ENCODE data around the gene NALCN. TPM values are rescaled to one million over a fixed set of nuclear protein-coding genes. Genes with fewer than 3 reads are reported as not detected.

Gene NALCN
- total and polyA plus RNA-seq, 2 experiments from 2014 or later: 0.33 to 0.57 TPM

GRCh38 chr13:101217086-101217485 is 199.2 kb downstream of the NALCN start:
- H4K20me1 ChIP-seq (ENCODE audit: insufficient read depth, poor library complexity, severe bottlenecking): no peaks in the 10 kb centered on the region
- no peak for DNase-seq (ENCODE audit: low spot score)
- no peaks in the 10 kb centered on the region for H3K27me3 ChIP-seq
- no peak overlapping the region for H2AFZ ChIP-seq
- H3K79me2 ChIP-seq: no peaks in the 10 kb centered on the region
- TF ChIP-seq EZH2 (IDR thresholded peaks at IDR 0.05; ENCODE audit: borderline replicate concordance): no peak
- H3K9me2 ChIP-seq (replicated peaks; ENCODE audit: insufficient read depth): no peaks in the 10 kb centered on the region
- no peaks in the 10 kb centered on the region for H3K4me1 ChIP-seq (ENCODE audit: insufficient read depth)
- no peaks in the 10 kb centered on the region for H3K9me3 ChIP-seq (ENCODE audit: low read depth)
- no peaks in the 10 kb centered on the region for H3K36me3 ChIP-seq (replicated peaks; ENCODE audit: insufficient read depth, low read depth)
- no peak overlapping the region for H3K4me2 ChIP-seq
- H3K27ac ChIP-seq: no peak overlapping the region
- H3K4me3 ChIP-seq: no peak overlapping the region

DNA sequence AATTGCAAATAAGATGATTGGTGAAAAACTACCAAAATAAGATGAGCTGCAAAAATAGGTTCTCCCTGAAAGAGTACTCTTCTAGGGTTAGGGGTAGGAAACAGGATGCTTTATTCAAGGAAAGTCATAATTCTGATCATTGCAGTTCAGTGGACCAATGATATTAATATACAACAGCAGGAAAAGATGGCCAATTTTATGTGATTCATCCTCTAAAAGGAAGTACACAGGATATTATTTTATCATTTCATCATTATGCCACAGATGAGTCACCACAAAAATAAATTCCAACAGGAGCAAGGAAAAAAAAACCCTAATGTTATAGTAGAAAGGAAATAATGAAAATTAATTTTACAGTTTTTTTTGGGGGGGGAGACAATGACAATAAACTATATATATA is 205.0 kb downstream of the NALCN start:
- no peaks in the 10 kb centered on the region for H3K79me2 ChIP-seq
- TF ChIP-seq CTCF (IDR thresholded peaks at IDR 0.05; ENCODE audit: poor library complexity) (no peak), EZH2phosphoT487 (IDR thresholded peaks at IDR 0.05; ENCODE audit: low read depth, severe bottlenecking, unreplicated experiment) (no peak), EZH2 (IDR thresholded peaks at IDR 0.05; ENCODE audit: borderline replicate concordance) (no peak)
- H3K36me3 ChIP-seq (replicated peaks; ENCODE audit: insufficient read depth, low read depth): no peaks in the 10 kb centered on the region
- H3K27ac ChIP-seq: no peak overlapping the region
- DNase-seq (ENCODE audit: low spot score): no peak
- H3K4me2 ChIP-seq: no peak overlapping the region
- no peaks in the 10 kb centered on the region for H3K9me3 ChIP-seq (ENCODE audit: low read depth)
- no peak overlapping the region for H2AFZ ChIP-seq
- no peaks in the 10 kb centered on the region for H3K27me3 ChIP-seq
- no peaks in the 10 kb centered on the region for H3K4me1 ChIP-seq (ENCODE audit: insufficient read depth)
- no peaks in the 10 kb centered on the region for H3K9me2 ChIP-seq (replicated peaks; ENCODE audit: insufficient read depth)
- H4K20me1 ChIP-seq (ENCODE audit: insufficient read depth, poor library complexity, severe bottlenecking): no peaks in the 10 kb centered on the region
- H3K4me3 ChIP-seq: no peak overlapping the region

DNA sequence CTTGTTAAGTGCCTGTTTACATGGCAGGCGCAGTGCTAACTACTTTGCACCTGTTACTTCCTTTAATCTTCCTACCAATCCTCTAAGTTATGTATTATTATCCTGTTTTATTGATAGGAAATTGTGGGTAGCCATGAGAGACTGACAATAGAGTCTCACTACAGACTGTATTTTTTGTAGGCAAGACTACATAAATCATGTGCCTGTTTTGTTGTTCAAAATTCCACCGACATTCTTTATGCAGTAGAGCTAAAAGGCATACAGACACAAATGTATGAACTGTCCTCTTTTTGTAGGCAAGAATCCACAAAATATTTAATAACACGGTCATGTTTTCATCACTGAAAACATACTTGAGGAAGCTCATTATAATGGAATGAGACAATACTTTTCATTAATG is 205.5 kb downstream of the NALCN start:
- 90% methylated on average over 3 of the region's 3 CpGs for WGBS (ENCODE audit: low lambda C conversion rate, missing lambda C conversion rate)
- no peak overlapping the region for H3K4me3 ChIP-seq

GRCh38 chr13:101209206-101209893 is 207.0 kb downstream of the NALCN start:
- H3K27ac ChIP-seq: no peak overlapping the region
- 92% methylated on average over 4 of the region's 4 CpGs for WGBS (ENCODE audit: low lambda C conversion rate, missing lambda C conversion rate)
- no peaks in the 10 kb centered on the region for H4K20me1 ChIP-seq (ENCODE audit: insufficient read depth, poor library complexity, severe bottlenecking)
- TF ChIP-seq EZH2phosphoT487 (IDR thresholded peaks at IDR 0.05; ENCODE audit: low read depth, severe bottlenecking, unreplicated experiment): no peak
- no peak for TF ChIP-seq EZH2 (IDR thresholded peaks at IDR 0.05; ENCODE audit: borderline replicate concordance)
- TF ChIP-seq CTCF (IDR thresholded peaks at IDR 0.05; ENCODE audit: poor library complexity): no peak
- no peaks in the 10 kb centered on the region for H3K27me3 ChIP-seq
- no peak overlapping the region for H3K4me2 ChIP-seq
- H3K4me1 ChIP-seq (ENCODE audit: insufficient read depth): no peaks in the 10 kb centered on the region
- H3K36me3 ChIP-seq (replicated peaks; ENCODE audit: insufficient read depth, low read depth): no peaks in the 10 kb centered on the region
- H2AFZ ChIP-seq: no peak overlapping the region
- H3K4me3 ChIP-seq: no peak overlapping the region
- H3K79me2 ChIP-seq: no peaks in the 10 kb centered on the region
- no peaks in the 10 kb centered on the region for H3K9me3 ChIP-seq (ENCODE audit: low read depth)
- no peaks in the 10 kb centered on the region for H3K9me2 ChIP-seq (replicated peaks; ENCODE audit: insufficient read depth)
- DNase-seq (ENCODE audit: low spot score): no peak

More for the DNA sequence above, 205.5 kb downstream of the NALCN start:
- Histone ChIP-seq H3K9me3 (ENCODE audit: low read depth) (no peaks in the 10 kb centered on the region), H3K4me1 (ENCODE audit: insufficient read depth) (no peaks in the 10 kb centered on the region), H3K27me3 (no peaks in the 10 kb centered on the region), H3K36me3 (replicated peaks; ENCODE audit: insufficient read depth, low read depth) (no peaks in the 10 kb centered on the region), H3K27ac (no peak overlapping the region), H3K79me2 (no peaks in the 10 kb centered on the region), H3K9me2 (replicated peaks; ENCODE audit: insufficient read depth) (no peaks in the 10 kb centered on the region), H2AFZ (no peak overlapping the region), H4K20me1 (ENCODE audit: insufficient read depth, poor library complexity, severe bottlenecking) (no peaks in the 10 kb centered on the region), H3K4me2 (no peak overlapping the region)
- no peak for DNase-seq (ENCODE audit: low spot score)
- TF ChIP-seq CTCF (IDR thresholded peaks at IDR 0.05; ENCODE audit: poor library complexity) (no peak), EZH2 (IDR thresholded peaks at IDR 0.05; ENCODE audit: borderline replicate concordance) (no peak), EZH2phosphoT487 (IDR thresholded peaks at IDR 0.05; ENCODE audit: low read depth, severe bottlenecking, unreplicated experiment) (no peak)

All from hepatocyte (in vitro differentiated cells).